GM18951 (cell line): ENCODE measurements around the gene HTR4.

Experiments used
- POLR2A ChIP-seq: IDR thresholded peaks from 4 replicates; pipeline ENCODE4 v1.6.1; 2011; ENCODE audit warnings: mild to moderate bottlenecking; ENCODE audit not compliant: insufficient read length, insufficient read depth; ENCODE audit errors: extremely low read depth
- in situ Hi-C: fragments of 300-500 bp; cut with MboI; formaldehyde crosslinking; loops from one replicate; pipeline ENCODE4 v1.12.0; 2022; ENCODE audit warnings: low sequenced_read_pairs, mixed read lengths, inconsistent platforms; ENCODE audit not compliant: unreplicated experiment

HTR4 gene

DNA sequence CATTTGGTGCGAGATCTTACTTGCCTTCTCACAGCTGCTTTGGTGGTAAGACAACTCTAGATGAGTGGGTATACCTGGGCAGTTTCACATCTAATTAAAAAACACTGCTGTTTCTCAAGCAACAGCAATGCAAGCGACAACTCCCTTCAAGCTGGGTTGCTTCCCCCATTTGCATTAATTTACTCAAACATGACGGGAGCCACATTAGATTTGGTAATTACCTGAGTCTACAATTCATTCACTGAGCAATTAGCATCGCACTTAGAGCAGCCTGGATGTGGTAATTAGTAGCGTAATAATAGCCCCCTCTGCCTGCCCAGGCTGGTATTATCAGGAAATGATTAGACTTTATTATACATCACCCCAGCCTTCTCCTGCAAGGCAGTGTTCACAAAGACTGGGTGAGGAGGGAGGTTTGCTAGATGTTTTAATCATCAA, 197.1 kb downstream of the HTR4 start:
- no peak for TF ChIP-seq POLR2A
- in situ Hi-C loops: loop anchor here (25.0 kb wide), 1 partner anchor 270 kb away; no protein-coding TSS in a partner anchor

DNA sequence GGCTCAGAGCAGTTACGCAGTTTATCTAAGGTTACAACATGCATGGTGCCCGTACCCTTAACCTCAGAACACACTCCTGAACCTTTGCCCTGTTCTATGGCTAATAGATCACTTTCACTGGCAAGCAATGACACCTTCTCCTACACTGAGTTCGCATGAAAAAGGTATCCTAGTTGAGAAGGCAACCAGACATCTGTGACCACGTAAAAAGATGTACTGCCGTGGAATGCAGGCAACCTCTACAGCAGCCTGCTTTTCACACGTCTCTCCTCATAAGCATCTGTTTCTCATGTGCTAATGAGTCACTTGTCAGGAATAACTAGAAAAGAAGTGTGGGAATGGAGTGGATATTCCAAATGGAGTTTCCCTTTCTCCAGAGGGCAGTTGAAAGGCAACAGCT, 199.1 kb downstream of the HTR4 start:
- in situ Hi-C loops: loop anchor here (25.0 kb wide), 1 partner anchor 268 kb away; no protein-coding TSS in a partner anchor
- no peak for TF ChIP-seq POLR2A

GRCh38 chr5:148454576-148454975, 199.8 kb downstream of the HTR4 start:
- in situ Hi-C loops: loop anchor here (25.0 kb wide), 1 partner anchor 267 kb away; no protein-coding TSS in a partner anchor
- TF ChIP-seq POLR2A: no peak

GRCh38 chr5:148452499-148453193, 201.7 kb downstream of the HTR4 start:
- in situ Hi-C loops: loop anchor here (25.0 kb wide), 1 partner anchor 265 kb away; no protein-coding TSS in a partner anchor
- no peak for TF ChIP-seq POLR2A

- in situ Hi-C loops: loop anchor here (10.0 kb wide), 1 partner anchor 278 kb away; no protein-coding TSS in a partner anchor
- no peak for TF ChIP-seq POLR2A
Measured at GRCh38 chr5:148446611-148447010, 207.7 kb downstream of the HTR4 start.

GRCh38 chr5:148445578-148445977, 208.7 kb downstream of the HTR4 start:
- TF ChIP-seq POLR2A: no peak
- in situ Hi-C loops: loop anchor here (10.0 kb wide), 1 partner anchor 279 kb away; no protein-coding TSS in a partner anchor

GRCh38 chr5:148443998-148444397, 210.3 kb downstream of the HTR4 start:
- TF ChIP-seq POLR2A: no peak
- in situ Hi-C loops: loop anchor here (10.0 kb wide), 1 partner anchor 281 kb away; no protein-coding TSS in a partner anchor

DNA sequence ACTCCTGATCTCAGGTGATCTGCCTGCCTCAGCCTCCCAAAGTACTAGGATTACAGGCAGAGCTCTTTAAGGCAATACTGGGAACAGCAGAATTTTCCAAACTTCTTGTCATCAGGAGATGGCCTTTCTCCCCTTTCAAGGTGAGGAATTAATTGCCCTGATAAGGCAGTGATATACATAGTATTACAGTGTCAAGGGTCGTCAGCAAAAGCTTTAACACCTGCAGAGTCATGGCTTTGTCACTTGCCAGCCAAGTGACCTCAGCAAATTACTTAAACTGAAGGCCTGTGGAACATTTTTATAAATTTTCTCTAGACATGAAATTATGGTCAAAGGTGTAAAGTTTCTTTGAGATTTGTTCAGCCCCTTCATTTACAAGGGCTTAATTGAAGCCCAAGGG, 211.1 kb downstream of the HTR4 start:
- TF ChIP-seq POLR2A: no peak
- in situ Hi-C loops: loop anchor here (10.0 kb wide), 1 partner anchor 282 kb away; no protein-coding TSS in a partner anchor

DNA sequence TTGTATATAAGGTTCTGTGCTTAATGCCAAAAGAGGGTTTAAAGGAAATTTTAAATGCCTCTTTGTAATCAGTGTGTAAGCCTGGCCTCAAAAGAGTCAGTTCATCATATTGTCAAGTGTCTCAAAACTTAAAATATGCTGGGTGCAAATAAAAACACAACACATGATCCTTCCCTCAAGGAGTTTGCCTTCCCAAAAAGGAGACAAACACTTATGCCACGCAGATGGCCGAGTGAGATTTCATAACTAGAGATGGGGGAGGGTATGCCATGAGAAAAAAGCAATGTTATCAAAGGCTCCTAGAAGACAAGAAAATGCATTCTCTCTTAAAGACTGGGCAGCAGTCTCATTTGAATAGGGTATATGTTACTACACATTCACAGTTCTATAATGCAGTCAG, 215.4 kb downstream of the HTR4 start:
- no peak for TF ChIP-seq POLR2A
- in situ Hi-C loops: no loop called here

- in situ Hi-C loops: no loop called here
Measured at GRCh38 chr5:148437249-148437648, 217.1 kb downstream of the HTR4 start.

DNA sequence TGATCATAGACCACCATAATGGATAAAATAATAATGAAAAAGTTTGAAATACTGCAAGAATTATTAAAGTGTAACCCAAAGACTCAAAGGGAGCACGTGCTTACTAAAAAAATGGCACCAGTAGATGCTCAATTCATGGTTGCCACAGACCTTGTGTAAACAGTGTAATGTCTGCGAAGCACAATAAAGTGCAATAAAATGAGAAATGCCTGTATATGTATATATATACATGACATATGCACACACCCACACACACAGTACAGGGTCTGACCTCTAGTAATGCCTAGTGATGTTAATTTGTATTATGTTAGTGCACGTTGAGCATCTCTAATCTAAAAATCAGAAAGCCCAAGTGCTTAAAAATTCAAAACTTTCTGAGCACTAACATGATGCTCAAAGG, 218.3 kb downstream of the HTR4 start:
- in situ Hi-C loops: no loop called here
- TF ChIP-seq POLR2A: no peak

More at GRCh38 chr5:148437249-148437648, 217.1 kb downstream of the HTR4 start:
- TF ChIP-seq POLR2A: no peak

DNA sequence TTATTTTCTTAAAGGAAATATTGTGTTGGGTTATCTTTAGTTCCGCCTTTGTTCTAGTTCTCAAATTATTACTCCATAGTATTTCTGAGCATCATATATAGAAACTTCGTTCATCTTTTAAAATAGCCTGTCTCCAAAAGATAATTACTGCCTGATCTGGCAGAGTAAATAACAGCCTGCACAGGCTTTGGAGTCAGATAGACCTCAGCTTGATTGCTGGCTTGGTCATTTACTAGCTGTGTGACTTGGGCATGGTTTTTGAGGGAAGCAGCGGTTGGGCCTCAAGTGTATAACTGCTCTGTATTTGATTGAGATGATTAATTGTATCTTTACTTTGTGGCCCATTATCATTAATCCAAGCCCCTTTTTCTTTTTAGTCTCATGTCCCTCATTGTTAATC, 220.5 kb downstream of the HTR4 start:
- no peak for TF ChIP-seq POLR2A
- in situ Hi-C loops: no loop called here
